HG03025 (cell line): ENCODE data around the gene MYH7B.

Experiments used
- ATAC-seq: cut with Tn5 transposase; IDR thresholded peaks from one replicate; pipeline ENCODE4 v1.9.1; 2021; ENCODE audit warnings: mild to moderate bottlenecking, moderate library complexity; ENCODE audit not compliant: unreplicated experiment, low FRiP score

The MYH7B gene

GRCh38 chr20:34943808-34944567, 11.7 kb upstream of the MYH7B start:
- no peak for ATAC-seq

GRCh38 chr20:34945315-34946077, 10.2 kb upstream of the MYH7B start:
- ATAC-seq = no peak

GRCh38 chr20:34946661-34947060, 9.0 kb upstream of the MYH7B start:
- ATAC-seq = no peak

GRCh38 chr20:34947336-34947735, 8.3 kb upstream of the MYH7B start:
- no peak for ATAC-seq

GRCh38 chr20:34948030-34948429, 7.6 kb upstream of the MYH7B start:
- ATAC-seq = no peak

- no peak for ATAC-seq
Measured at GRCh38 chr20:34949120-34949519, 6.5 kb upstream of the MYH7B start.

- ATAC-seq = no peak
Measured at GRCh38 chr20:34951252-34951651, 4.4 kb upstream of the MYH7B start.

- ATAC-seq = no peak
Measured at GRCh38 chr20:34951652-34952051, 4.0 kb upstream of the MYH7B start.

GRCh38 chr20:34952671-34953070, 3.0 kb upstream of the MYH7B start:
- ATAC-seq = no peak

- no peak for ATAC-seq
Measured at GRCh38 chr20:34953960-34954359, 1.7 kb upstream of the MYH7B start.

- ATAC-seq = no peak
Measured at GRCh38 chr20:34954904-34955230, 801 bp upstream of the MYH7B start.

GRCh38 chr20:34956041-34956458, 382 bp downstream of the MYH7B start:
- no peak for ATAC-seq

- no peak for ATAC-seq
Measured at GRCh38 chr20:34956751-34957472, 1.2 kb downstream of the MYH7B start.

- no peak for ATAC-seq
Measured at GRCh38 chr20:34964486-34964885, 8.8 kb downstream of the MYH7B start.

- no peak for ATAC-seq
Measured at GRCh38 chr20:34965051-34965450, 9.4 kb downstream of the MYH7B start.

GRCh38 chr20:34967421-34967820, 11.8 kb downstream of the MYH7B start:
- ATAC-seq = no peak

- no peak for ATAC-seq
Measured at GRCh38 chr20:34968042-34968775, 12.5 kb downstream of the MYH7B start.

GRCh38 chr20:34970193-34970840, 14.6 kb downstream of the MYH7B start:
- ATAC-seq = no peak

GRCh38 chr20:34970846-34971560, 15.3 kb downstream of the MYH7B start:
- no peak for ATAC-seq
